HL-60 (cell line): ENCODE measurements around the gene CAPN9.

Experiments used
- CTCF ChIP-seq: IDR thresholded peaks from one replicate; pipeline ENCODE4 v1.5.1; 2011; ENCODE audit warnings: low read length, control low read depth, inconsistent platforms; ENCODE audit not compliant: insufficient read depth
- GABPA ChIP-seq: IDR thresholded peaks from 2 replicates; pipeline ENCODE4 v1.6.1; 2012; ENCODE audit warnings: low read depth
- POLR2AphosphoS5 ChIP-seq: IDR thresholded peaks from 2 replicates; pipeline ENCODE4 v1.6.1; 2012; ENCODE audit warnings: low read depth

DNA sequence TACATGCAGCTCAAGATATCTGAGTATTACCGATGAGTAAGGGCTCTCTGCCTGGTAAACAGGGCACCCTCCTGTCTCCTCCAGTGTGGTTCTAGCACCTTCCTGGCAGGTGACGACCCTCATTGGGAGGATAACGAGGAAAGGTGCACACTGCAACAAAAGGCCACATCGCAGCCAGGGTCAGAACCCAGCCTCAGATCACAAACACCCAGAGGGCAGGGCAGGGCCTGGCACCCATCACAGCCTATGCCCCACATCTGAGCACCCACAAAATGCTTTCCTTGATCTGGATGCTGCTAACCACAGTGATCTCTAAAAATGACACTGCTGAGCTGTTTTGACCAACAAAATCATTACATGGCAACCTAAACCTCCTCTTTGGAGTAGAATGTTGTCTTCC is 97.4 kb downstream of the CAPN9 start:
- TF ChIP-seq CTCF (no peak), GABPA (no peak), POLR2AphosphoS5 (no peak)
